Right renal cortex interstitium (tissue), 3 donors: ENCODE measurements around the gene ARHGAP32. TPM values are rescaled to one million over a fixed set of nuclear protein-coding genes. Genes with fewer than 3 reads are reported as not detected.
"Not testable (repeated sequence)": the region's sequence is repeated elsewhere in the genome, so short reads cannot be mapped to it uniquely, and the experiment has no call there.

Experiments used
- DNase-seq, 3 donors: peaks; one replicate each; pipeline ENCODE4 v3.0.0-alpha.2; 2013; ENCODE audit warnings: low read depth in 3 of 3, low spot score in 2 of 3
- polyA plus RNA-seq, 3 donors: library from polyadenylated mRNA; unstranded; fragments of 120-200 nt; gene quantifications; one replicate each; pipeline ENCODE4 v1.2.1, GENCODE V29; 2013; ENCODE audit not compliant: insufficient read length in 3 of 3

Gene ARHGAP32
- polyA plus RNA-seq, 3 donors: 14.7 to 15.9 (median 15.8) TPM

DNA sequence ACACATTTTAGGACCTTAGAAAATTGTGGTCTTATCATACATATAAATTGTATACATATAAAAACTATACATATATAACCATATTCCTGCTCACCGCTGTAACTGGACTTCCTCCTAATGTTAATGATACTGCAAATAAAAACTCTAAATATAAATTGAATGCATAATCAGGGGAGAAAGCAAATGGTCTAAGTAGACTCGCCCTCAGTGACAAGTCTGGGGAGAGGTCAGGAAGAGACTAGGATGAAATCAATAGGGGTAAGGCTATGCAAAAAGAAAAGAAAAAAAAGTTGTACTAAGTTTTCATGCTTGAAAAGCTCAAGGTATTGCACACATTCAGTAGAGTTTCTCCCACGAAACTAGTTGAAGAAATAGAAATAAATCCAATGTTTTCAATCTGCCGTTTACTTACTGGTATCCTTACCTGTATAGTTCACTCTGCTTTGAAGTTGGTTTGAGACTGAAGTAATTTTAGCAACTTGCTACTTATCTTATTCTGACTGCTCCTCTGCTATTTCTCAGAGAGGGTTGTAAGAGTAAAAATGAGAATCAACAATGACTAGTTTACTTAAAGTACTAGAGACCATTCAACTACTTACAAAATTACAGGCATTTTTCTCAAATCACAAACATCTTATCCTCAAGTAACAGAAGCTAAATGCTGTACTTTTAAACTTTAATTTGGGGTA is 12.2 kb upstream of the ARHGAP32 start:
- no peak for DNase-seq

DNA sequence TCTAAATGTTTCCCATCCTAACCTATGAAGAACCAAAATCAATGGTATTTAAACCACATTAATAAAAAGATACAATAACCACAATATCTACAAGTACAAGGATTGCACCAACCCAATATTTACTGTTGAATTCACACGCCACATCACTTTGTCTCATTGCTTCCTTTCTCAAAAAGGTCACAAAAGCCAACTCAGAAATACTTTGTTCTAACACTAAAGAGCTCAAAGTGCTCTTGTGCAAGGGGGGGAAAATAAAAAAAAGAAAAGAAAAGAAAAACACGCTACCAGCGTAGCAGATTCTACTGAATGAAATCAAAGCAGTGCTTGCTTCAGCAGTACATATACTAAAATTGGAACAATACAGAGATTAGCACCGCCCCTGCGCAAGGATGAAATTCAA is 10.5 kb upstream of the ARHGAP32 start:
- DNase-seq: no peak

DNA sequence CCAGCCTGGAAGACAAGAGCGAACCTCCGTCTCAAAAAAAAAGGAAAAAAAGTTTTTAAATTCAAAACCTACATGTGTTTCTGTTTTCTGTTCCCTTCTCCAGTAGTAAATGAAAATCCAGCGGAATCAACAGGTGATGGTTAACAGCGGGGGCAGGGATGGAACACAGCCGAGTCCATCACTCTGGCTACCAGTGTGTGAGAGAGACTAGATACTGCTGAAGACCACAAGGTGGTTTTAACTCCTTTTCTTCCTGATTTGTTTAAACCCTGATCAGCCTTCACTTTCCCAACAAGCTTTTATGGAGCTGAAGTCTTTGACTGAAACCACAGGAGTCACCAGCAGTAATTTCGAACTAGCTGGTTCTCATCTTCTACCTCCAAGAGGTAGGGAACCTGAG is 3.6 kb upstream of the ARHGAP32 start:
- no peak for DNase-seq

DNA sequence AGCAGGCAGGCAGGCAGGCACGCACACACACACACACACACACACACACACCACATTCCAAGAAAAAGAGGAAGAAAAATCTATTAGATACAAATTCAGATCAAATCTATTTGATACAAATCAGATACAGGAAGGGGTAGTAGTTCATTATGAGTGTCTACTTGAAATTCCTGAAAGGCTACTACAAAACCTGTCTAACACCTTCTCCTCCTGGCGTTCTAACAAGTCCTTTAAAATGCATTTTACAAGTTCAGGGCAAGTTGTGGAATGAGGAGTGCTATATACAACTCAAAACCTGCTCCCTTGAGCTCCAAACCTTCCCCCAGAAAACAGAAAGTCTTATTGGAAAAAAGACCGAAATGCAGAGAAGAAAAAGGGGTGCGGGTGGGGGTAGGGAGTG is 476 bp downstream of the ARHGAP32 start:
- DNase-seq: no peak

DNA sequence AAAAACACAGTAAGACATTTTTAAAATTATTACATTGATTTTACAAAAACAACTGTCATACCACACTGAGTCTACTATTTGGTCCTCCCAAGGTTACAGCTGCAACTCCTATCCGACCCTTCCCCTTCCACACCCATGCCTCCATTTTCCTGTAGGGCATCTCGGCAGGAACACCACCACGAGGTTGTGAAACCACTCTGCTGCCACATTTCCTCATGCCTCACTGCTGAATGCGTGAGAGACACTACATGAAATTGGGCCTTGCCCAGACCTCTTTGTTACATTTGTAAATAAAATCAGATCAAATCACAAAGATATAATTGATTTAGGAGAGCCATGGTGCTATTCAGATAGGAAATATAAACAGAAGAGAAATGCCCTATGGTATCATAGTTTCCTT is 2.0 kb downstream of the ARHGAP32 start:
- no peak for DNase-seq

DNA sequence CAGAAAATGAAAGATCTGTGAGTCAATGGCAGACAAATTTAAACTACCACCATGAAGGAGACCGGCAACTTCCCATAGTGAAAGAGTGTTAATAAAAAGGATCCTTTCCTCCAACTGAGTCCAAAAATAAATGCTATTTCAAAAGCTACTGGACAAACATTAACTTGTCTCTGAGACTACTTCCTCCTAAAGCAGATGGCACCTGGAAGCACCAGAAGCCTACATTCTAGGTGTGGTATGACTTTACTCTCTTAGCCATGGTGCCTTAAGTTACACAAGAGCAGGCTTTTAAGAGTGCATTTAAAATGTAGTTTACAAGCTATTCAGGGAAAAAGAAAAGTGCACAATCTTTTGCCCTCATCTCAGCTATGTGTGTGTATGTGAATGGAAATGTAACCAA is 2.5 kb downstream of the ARHGAP32 start:
- DNase-seq: no peak

DNA sequence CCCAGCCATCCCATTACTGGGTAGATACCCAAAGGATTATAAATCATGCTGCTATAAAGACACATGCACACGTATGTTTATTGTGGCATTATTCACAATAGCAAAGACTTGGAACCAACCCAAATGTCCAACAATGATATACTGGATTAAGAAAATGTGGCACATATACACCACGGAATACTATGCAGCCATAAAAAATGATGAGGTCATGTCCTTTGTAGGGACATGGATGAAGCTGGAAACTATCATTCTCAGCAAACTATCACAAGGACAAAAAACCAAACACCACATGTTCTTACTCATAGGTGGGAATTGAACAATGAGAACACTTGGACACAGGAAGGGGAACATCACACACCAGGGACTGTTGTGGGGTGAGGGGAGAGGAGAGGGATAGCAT is 7.0 kb downstream of the ARHGAP32 start:
- DNase-seq: not testable (repeated sequence)

DNA sequence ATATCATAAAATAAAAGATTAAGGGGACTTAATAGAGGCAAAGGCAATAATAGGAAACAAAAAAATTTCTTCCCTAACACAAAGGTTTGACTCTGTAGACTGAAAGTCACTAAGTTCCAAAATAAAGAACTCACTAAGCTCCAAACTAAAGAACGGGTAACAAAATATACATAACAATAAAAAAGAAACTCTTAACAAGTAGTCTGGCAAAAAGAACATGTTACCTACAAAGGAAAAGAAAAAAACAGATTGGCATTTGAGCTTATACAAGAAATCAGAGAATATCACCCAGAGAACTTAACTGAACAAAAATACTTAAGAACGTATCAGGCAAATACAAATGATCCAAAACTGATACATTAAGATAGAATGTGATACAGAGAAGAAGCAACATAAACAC is 7.5 kb downstream of the ARHGAP32 start:
- DNase-seq: no peak

DNA sequence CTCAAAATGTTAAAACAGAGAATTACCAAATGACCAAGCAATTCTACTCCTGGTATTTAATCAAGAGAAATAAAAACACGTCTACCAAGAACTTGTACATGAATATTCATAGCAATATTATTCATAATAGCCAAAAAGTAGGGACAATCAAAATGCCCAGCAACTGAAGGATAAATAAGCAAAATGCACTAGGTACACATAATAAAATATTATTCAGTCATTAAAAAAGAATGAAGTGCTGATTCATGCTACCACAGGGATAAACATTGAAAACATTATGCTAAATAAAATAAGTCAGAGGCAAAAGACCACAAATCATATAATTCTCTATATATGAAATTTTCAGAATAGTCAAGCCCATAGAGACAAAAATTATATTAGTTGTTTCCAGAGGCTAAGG is 24.8 kb downstream of the ARHGAP32 start:
- DNase-seq: no peak

DNA sequence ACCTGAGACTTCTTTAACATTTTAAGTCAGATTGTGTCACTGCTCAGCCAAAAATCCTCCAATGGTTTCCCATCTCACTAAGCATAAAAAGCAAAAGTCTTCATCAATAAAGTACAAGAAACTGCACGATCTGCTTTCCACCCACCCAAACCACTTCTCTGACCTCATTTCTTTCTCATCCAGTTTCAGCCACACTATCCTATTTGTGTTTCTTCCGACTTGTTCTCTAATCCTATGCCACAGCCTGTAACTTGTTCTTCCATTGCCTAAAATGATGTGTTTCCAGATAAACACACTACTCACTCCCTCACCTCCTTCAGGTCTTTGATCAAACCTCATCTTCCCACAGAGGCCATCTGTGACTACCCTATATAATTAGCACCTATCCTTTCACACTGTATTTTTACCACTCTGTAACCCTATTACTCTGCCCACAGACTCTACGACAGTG is 28.4 kb downstream of the ARHGAP32 start:
- DNase-seq: no peak

DNA sequence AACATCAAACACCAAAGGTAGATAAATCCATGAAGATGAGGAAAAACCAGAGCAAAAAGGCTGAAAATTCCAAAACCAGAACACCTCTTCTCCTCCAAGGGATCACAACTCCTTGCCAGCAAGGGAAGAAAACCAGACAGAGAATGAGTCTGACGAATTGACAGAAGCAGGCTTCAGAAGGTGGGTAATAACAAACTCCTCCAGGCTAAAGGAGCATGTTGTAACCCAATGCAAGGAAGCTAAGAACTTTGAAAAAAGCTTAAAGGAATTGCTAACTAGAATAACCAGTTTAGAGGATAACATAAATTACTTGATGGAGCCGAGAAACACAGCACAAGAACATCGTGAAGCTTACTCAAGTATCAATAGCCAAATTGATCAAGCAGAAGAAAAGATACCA is 35.0 kb downstream of the ARHGAP32 start:
- not testable (repeated sequence) for DNase-seq

DNA sequence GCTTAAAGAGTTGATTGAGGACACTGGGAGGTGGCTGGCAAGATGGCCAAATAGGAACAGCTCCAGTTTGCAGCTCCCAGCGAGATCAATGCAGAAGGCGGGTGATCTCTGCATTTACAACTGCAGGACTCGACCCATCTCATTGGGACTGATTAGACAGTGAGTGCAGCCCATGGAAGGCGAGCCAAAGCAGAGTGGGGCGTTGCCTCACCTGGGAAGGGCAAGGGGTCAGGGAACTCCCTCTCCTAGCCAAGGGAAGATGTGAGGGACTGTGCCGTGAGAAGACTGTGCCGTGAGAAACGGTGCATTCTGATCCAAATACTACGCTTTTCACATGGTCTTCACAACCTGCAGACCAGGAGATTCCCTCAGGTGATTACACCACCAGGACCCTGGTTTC is 36.4 kb downstream of the ARHGAP32 start:
- DNase-seq: no peak

DNA sequence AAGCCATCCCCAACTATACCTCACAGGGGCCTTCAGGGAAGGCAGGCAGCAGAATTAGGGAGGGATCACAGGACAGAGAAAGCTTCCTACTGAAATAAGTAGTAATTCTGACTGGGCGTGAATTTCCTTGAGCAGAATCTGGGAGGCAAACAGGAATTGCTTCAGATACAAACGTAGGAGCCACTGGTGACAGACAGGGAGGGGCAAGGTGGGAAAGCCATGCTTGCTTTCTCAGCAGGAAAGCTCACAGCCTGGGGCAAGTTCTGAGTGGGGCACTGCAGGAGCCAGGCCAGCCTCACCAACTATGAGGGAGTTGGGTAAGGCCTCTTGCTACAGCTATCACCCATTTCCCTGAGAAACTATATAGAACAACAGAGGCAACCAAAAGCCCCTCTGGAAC is 43.6 kb downstream of the ARHGAP32 start:
- DNase-seq: no peak

DNA sequence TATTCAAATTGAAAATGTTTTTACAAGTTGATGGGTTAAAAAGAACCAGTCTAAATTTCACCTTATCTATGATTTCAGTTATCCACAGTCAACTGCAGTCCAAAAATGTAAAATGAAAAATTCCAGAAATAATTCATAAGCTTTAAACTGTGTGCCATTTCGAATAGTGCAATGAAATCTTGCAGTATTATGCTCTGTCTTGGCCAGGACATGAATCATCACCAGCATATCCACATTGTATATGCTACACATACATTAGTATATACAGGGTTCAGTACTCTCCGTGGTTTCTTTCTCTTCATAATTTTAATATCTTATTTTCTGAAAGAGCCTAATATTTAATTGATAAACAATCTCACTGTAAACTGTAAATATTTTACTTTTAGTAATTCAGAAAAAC is 45.9 kb downstream of the ARHGAP32 start:
- no peak for DNase-seq

DNA sequence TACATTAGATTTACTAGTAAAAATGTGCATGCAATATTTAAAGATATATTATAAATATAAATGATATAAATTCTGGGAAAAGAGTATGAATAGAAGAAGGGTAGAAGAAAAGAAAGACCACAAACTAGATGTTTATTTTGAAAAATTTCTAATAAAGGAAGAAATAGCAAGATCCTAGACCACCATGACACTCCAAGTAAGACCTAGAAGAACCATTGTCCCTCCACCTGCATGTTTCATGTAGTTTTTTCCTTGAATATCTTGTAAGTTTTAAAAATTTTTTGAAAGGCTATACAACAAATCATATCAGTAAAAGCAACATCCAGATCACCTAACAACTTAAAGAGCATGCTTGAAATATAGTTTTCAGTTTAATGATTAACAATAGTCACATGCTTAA is 46.8 kb downstream of the ARHGAP32 start:
- DNase-seq: no peak

DNA sequence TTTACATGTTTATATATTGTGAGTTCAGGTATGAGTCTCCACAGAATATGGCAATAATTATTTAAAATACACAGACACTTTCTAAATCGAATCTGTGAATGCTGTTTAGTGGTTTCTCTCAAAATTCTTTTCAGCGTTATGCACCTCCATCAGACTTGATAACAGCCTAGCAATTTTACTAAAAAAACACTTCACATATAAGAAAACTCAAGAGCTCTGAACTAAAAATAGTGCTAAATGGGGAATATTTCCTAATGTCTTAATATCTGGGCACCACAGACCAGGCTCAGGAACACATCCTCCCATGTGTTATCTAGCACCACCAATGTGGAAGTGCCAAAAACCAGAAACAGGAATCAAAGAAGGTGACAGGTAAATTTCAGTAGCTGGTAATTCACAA is 47.9 kb downstream of the ARHGAP32 start:
- no peak for DNase-seq

DNA sequence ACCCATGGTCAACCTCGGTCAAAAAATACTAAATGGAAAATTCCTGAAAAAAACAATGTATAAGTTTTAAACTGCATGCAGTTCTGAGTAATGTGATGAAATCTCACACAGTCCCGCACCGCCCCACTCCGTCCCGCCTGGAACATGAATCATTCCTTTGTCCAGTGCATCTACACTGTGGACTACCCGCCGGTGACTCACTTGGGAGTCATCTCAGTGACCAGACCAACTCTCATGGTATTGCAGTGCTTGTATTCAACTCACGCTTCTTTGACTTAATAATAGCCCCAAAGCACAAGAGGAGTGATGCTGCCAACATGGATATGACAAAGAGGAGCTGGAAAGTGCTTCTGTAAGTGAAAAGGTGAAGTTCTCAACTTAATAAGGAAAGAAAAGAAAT is 48.8 kb downstream of the ARHGAP32 start:
- no peak for DNase-seq

DNA sequence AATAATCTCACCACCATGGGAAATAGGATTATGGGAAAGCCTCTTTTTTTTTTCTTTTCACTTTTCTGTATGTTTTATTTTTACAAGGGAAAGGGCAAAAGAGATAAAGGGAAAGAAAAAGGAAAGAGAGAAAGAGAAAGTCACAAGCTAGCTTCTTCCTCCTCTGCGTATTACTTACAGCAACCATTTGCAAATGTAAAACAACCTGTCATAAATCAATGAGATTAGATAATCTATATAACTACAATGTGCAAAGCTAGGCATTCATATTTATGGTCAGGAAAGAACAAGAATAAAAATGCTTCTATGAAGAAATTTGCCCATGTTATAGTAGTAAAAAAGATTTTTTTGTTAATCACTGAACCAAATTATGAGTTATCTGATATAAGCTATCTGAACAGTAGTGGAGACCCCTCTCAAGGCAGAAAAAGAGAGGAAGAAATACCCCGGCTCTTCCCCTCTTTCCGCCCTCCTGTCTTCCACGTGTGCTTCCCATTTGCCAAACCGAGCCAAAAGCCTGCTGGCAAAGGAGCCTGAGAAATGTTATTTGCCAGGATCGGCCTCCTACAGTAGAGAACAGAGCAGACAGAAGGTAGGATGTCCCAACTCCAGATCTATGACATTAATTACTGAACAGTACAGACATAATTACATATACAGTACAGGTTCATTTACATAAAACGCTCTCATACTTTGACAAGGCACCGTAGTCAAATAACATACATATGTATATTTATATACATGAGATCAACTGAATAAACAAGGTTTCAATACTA is 50.2 kb downstream of the ARHGAP32 start:
- DNase-seq: no peak

DNA sequence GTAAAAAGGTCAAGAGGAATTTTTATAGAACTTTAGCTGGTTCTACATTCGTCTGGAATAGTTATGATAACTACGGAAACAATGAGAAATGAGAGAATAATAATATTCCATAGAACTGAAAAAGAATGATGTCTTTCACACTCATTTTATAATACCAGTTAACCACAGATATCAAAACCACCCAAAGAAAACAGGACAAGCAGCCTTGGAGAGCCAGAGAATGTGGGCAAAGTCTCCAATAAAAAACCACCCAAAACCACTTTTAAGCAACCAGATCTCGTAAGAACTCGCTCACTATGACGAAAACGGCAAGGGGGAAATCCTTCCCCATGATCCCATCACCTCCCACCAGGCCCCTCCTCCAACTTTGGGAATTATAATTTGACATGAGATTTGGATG is 60.8 kb downstream of the ARHGAP32 start:
- DNase-seq: no peak

DNA sequence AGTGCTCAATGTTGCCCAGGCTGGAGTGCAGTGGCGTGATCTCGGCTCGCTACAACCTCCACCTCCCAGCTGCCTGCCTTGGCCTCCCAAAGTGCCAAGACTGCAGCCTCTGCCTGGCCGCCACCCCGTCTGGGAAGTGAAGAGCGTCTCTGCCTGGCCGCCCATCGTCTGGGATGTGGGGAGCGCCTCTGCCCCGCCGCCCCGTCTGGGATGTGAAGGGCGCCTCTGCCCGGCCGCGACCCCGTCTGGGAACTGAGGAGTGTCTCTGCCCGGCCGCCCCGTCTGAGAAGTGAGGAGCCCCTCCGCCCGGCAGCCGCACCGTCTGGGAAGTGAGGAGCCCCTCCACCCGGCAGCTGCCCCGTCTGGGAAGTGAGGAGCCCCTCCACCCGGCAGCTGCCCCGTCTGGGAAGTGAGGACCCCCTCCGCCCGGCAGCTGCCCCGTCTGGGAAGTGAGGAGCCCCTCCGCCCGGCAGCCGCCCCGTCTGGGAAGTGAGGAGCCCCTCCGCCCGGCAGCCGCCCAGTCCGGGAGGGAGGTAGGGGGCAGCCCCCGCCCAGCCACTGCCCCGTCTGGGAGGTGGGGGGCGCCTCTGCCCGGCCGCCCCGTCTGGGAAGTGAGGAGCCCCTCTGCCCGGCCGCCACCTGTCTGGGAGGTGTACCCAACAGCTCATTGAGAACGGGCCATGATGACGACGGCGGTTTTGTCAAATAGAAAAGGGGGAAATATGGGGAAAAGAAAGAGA is 63.1 kb downstream of the ARHGAP32 start:
- not testable (repeated sequence) for DNase-seq

DNA sequence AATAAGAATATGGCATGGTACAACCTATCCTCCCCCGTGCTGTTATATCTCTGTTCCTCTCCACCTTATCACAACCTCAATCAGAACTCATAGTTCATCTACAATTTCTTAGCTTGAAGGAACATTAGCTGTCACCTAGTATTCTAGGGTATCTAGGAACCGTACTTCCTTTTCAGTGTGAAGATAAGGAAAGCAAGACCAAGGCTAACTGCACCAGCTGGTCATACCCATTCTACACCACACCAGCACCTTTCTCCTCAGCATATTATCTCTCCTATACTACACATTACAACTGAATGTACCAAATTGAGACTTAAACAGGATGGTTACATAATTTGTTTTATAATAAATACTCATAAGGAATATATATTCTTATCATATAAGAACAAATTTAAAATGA is 73.1 kb downstream of the ARHGAP32 start:
- no peak for DNase-seq
